Heart left ventricle (tissue), 13 donors: ENCODE data around the gene DDX6.

ENCODE experiments used
- CTCF ChIP-seq, 12 donors: fragments of 200-600 bp; sonication (generic) in 4 of 12; IDR thresholded peaks; one replicate each; pipeline versions ENCODE4 v1.5.0 to v1.8.0; 2018 to 2022; ENCODE audit warnings: antibody characterized with exemption in 12 of 12, mild to moderate bottlenecking in 5 of 12
- POLR2A ChIP-seq, 2 donors: fragments of 450-650 bp; IDR thresholded peaks; one replicate each; pipeline ENCODE4 v1.6.1; 2017; ENCODE audit warnings: antibody characterized with exemption in 2 of 2, mild to moderate bottlenecking in 2 of 2, moderate library complexity in 2 of 2
- donor health status: ischemic (EF 13 %, LVEDD 7.1; RV severe dilation, severe dysfunction).
- donor health status: DM: no; HTN: yes; CAD: no.
- donor health status: DM: no; HTN: no; CAD: no.
- donor health status: ischemic (EF 25% LVEDD 6.9; RV normal size, moderate dysfunction).
- donor health status: ischemic (EF 25% LVEDD 5.7; RV mildly dilated, moderate dysfunction).
- donor health status: ischemic (EF 35%, LVEDD 5.7; RV mildly dilated, moderate dysfunction).
- donor health status: nonischemic (EF 11% LVEDD 7.7; RV severe dilation, severe dysfunction).
- donor health status: DM: yes; HTN: yes; CAD: no.
- donor health status: PGD.
- donor health status: ischemic (EF 29% LVEDD 5.4; RV normal size, mild dysfunction).
- donor health status: nonischemic (EF 23%, LVEDD 6.1; RV moderate dilation, normal function).

- TF ChIP-seq POLR2A (IDR thresholded peaks at IDR 0.05): no peak
- no peak for TF ChIP-seq CTCF (IDR thresholded peaks at IDR 0.05)
Observed at GRCh38 chr11:118812485-118812884, 21.5 kb upstream of the DDX6 start.
